HG03439 (cell line): ENCODE measurements around the gene SH3RF2.
"Not testable (repeated sequence)": the region's sequence is repeated elsewhere in the genome, so short reads cannot be mapped to it uniquely, and the experiment has no call there.

Experiments
- ATAC-seq: cut with Tn5 transposase; IDR thresholded peaks from one replicate; pipeline ENCODE4 v1.9.1; 2021; ENCODE audit warnings: mild to moderate bottlenecking, moderate library complexity; ENCODE audit not compliant: unreplicated experiment

Gene SH3RF2

DNA sequence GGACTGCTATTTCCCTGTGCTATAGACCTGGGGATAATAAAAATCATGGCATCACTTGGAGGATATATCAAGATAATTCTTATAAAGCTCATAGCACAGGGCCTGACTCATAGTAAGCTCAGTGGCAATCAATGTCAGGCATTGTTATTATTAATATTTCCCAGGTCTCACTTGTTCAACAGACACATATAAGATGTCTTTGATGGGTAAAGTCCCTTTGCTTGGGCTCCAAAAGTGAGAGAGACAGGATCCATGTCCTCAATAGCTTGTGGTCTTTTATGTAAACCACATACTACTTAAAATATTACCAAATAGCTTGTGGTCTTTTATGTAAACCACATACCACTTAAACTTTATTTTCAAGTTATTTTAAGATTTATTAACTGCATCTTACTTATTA, 11.2 kb downstream of the SH3RF2 start:
- ATAC-seq = no peak

DNA sequence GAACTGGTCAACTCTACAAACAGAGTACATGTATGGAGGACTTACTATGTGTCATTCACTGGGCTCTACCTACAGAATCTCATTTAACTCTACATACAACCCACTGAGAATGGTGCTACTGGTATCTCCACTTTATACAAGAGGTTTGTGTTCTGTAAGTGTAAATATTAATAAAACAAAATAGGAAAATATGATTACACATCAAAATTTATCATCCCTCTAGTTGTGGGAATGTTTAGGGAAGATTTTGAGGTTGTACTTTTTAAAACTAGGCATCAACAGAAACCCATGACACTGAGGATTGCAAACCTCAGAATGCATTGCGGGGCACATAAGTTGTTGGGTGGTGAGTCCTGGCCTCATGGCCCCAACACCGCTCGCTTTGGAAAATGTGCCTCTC, 11.7 kb downstream of the SH3RF2 start:
- ATAC-seq = no peak

DNA sequence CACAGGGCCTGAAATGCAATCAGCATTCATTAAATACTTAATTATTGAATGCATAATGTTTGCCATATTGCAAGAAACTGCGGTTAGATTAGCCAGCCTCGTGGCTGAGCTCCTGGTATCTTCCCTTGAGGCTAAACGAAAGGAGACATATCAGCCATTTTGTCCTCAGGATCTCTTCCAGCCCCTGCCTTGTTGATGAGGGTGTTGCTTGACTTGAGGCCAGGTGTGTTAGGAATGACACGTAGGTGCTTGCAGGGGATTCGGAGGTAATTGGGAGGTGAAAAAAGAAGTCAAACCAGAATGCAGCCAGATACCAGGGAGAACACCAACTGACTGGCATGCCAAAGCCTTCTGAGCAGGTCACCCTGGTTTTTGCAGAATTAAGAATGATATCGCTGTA, 12.5 kb downstream of the SH3RF2 start:
- ATAC-seq = no peak

DNA sequence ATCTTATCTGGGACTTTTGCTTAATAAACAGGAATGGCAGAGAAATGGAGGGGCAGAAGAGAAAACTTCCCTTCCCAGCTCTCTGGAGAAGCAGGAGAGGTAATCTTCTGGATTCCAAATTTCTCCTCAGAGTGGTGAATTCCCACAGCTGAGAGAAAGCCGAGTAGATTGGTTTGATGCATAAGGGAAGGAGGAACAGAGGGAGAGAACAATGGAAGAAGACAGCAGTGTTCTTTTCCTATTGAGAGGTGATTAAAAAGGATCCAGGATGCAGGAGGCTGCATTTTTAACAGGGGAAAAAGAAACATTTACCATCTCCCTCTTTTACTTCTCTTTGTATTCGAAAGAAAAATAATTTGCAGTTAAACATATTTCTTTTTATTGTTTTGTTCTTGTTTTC, 13.1 kb downstream of the SH3RF2 start:
- no peak for ATAC-seq

DNA sequence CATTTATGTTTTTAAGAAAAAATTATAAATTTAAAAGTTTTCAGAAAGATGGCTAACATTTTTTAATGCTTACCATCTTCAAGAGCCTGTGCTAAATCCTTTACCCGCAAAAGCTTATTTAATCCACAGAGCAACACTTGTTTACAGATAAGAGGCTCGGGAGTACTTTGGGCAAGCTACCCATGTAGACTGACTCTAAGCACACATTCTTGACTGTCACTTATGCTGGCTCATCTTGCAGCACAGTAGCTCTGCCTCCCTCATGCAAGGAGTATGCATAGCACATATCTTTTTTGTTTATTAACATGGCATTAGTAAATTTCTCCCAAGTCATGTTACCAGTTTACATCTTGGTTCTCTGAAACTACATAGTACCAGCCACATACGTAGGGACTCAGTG, 14.7 kb downstream of the SH3RF2 start:
- no peak for ATAC-seq

DNA sequence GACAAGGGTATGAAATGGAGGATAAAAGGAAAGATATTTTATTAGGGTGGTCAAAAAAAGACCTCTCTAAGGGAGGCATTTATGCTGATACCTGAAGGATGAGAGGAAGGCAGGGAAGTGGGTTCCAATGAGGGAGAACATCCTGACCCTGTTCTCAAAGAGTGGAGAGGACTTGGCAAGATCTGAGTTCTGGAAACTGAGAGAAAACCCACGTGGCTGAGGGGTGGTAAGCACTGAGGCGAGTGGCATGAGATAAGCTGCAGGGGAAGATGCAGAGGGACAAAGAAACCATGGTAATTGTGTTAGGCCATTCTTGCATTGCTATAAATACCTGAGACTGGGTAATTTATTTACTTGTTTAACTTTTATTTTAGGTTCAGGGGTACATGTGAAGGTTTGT, 16.8 kb downstream of the SH3RF2 start:
- no peak for ATAC-seq

DNA sequence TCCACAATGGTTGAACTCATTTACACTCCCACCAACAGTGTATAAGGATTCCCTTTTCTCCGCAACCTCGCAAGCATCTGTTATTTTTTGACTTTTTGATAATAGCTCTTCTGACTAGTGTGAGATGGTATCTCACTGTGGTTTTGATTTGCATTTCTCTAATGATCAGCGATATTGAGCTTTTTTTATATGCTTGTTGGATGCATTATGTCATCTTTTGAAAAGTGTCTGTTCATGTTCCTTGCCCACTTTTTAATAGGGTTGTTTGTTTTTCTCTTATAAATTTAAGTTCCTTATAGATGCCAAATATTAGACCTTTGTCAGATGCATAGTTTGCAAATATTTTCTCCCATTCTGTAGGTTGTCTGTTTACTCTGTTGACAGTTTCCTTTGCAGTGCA, 17.8 kb downstream of the SH3RF2 start:
- ATAC-seq = not testable (repeated sequence)

DNA sequence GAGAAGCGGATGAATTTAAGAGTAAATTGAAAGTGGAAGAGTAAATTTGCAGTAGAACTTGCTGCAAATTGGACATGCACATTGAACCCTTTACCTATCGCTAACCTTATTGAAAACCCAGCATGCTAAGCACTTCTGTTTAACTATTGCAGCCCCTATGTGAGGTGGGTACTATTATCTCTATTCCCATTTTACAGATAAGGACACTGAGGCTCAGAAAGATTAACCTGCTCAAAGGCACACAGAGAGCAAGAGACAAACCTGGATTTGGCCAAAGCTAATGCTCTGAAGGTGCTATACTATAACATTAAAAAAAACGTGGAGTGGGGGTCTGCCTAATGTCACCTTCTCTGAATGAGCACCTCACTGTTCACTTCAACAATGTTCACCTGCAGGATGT, 21.0 kb downstream of the SH3RF2 start:
- no peak for ATAC-seq

DNA sequence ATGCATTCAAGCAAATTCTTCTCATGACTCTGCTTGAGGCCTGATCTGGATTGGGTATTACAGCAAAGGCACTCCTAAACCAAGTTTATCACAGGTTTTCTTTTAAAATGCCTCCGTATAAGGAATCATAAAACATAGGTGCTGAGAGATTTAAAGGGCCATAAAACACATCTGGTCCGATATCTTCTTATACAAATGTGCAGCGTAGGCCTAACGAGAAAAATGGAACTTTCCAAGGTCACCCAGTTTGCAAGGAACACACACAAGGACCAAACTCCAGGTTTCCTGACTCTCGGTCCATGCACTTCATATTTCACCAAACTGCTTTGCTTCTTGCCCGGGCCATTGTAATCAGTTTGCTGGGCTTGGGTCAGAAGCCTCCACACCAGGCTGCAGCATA, 22.1 kb downstream of the SH3RF2 start:
- no peak for ATAC-seq

DNA sequence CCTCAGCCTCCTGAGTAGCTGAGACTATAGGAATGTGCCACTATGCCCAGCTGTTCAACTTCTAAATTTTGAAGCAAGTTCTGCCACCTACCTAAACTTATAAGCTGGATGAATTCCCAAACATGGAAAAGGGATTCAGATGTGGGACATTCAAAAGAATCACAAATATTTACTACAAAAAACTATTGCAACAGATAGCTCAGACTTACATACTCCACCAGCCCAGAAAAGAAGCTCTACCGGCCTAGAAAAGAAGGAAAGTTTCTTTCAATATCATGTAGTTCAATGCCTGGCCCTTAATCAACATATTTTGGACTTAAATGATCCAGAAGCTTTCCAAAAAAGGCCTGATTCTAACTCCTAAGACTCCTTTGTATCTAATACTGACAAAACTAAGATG, 23.8 kb downstream of the SH3RF2 start:
- ATAC-seq = no peak

DNA sequence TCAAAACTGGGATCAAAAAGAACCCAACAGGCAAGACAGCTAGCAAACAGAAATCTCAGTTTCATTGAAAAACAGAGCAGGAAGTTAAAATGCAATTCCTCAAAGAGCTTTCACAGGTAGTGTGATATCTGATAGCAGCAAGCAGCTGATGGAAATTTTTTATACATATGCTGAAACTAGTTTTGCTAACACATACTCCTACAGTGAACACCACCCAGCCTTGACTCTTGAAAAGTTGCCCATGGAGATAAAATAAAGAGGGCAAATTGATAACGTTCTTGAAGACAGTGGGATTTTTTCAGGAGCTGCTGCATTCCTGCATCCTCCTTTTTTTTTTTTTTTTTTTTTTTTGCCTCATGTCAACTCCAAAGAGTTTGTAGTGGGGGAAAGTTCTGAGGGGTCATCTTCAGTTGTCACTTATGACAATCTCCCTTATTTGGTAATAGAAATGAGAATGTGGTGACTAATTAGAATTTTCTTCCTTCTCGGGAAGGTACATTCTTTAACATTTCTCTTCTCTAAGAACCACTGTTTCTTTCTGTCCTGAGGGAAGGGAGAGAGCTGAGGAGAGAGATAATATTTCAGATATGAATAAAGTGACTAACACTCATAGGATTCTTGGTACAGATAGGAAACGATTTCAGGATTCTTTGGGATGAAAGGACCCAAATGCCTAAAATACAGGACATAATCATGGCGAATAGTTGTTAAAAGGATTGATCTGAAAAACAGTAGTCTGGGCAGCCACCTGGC, 24.6 kb downstream of the SH3RF2 start:
- no peak for ATAC-seq

DNA sequence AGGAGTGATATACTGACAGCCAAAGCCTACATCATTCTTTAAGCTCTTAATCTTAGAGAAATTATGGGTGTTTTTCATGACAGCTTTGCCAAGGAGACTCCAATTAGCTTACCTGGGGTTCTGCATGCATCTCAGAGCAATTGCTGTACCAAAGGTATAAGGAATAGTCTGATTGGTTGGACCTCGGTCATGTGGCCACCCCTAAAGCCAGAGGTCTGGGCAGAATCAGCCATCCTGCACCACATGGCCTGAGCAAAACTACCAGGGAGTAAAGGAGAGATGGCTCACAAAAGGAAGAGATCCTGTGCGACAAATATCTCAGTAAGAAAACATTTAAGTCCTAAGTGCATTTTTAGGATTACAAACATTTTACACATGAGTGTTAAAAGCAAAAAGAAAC, 25.6 kb downstream of the SH3RF2 start:
- no peak for ATAC-seq

DNA sequence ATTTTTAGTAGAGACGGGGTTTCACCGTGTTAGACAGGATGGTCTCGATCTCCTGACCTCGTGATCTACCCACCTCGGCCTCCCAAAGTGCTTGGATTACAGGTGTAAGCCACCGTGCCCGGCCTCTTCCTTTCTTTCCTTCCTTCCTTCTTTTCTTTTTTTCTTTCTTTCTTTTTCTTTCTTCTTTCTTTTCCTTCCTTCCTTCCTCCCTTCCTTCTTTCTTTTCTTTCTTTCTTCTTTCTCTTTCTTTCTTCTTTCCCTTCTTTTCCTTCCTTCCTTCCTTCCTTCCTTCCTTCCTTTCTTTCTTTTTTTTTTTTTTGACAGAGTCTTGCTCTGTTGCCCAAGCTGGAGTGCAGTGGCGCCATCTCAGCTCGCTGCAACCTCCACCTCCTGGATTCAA, 27.6 kb downstream of the SH3RF2 start:
- not testable (repeated sequence) for ATAC-seq

DNA sequence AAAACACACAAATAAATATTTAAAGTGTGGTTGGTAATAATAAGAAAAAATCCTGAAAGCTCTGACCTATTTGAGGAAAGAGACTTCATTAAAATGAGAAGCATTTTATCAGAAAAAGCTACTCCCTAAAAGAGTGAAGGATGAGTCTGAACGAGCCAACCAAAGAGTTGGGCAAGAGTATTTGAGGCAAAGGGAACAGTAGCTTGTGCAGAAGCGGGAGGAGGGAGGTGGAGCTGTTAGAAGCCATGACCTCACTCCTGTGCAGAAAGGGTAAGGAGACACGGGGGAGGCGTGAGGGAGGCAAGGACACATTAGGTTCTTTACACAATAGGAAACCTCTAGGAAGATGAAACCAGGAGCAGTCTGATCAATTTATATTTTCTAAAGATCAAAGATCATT, 29.4 kb downstream of the SH3RF2 start:
- no peak for ATAC-seq

DNA sequence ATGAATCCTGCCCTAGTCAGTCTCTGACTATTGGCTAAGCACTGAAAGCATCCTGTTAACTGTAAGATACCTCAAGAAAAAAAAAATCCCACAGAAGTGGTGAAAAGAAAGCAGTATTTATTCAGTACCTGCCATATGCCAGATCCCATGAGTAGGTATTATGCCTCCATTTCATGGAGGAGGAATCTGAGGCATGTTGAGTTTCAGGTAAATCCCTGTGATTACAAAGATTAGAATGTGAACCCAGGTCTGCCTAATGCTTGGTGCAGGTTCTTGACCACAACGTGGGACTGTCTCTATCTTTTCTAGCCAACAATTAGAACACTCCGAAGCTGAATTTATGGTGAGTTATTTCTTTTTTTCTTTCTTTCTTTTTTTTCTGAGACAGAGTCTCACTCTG, 30.9 kb downstream of the SH3RF2 start:
- no peak for ATAC-seq

DNA sequence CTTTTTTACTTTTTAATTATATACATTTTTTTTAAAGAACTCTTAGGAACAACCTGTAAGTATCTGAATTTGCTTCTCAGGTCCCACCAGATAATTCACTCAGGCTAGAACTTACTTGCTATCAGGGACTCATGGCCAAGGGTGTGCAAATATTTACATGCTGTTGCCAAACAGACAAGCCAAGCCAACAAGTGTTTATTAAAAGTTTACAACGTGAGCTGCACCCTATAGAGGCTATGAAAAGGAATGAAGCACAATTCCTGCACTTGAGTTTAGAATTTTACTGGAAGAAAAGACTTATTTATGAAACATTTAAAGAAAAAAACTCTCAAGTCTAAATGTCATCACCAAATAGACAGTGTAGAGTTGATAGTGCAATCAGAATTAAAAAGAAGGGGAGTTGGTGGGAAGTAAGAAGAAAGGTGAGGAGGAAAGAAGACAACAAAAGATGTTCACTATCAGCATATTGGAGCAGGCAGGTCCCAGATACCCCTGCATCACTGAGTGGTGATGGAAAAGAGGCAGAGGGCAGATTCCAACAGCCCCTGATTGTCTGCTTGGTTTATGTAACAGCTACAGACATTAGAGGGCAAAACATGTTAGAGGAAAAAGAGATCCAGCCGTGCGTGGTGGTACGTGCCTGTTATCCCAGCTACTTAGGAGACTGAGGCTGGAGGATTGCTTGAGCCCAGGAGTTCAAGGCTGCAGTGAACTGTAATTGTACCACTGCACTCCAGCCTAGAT, 32.8 kb downstream of the SH3RF2 start:
- ATAC-seq = no peak

DNA sequence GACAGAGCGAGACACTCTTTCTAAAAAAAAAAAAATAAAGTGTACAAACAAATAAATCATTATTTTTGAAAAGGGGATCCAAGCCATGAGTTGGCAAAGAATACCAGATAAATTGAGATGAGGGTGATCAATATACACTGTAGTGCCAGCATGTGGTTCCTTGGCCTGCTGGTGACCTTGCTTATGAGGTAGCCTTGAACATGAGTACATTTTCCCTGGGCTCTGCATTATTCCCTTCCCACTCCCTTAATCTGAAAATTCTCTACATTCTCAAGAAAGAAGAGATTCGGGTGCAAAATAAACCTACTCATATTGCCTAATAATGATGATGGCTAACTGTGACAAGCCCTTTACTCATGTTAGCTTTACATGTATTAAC, 33.3 kb downstream of the SH3RF2 start:
- no peak for ATAC-seq

DNA sequence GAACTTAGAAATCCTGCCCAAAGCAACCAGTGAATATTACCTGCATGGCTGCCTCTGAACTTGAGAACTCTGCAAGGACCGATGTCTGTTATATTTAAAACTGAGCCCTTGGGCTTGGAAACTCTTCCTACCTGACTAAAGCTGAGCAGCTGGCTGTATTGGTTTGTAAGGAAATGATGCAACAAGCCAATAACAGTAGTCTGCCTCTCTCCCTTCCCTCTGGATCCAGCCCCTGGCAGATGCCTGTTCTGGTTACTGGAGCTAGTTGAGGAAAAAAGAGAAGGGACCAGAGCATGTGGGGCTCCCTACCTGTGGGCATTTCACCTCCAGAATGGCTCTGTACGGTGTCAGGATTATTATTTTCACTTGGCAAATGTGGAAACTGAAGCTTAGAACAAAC, 34.7 kb downstream of the SH3RF2 start:
- no peak for ATAC-seq

DNA sequence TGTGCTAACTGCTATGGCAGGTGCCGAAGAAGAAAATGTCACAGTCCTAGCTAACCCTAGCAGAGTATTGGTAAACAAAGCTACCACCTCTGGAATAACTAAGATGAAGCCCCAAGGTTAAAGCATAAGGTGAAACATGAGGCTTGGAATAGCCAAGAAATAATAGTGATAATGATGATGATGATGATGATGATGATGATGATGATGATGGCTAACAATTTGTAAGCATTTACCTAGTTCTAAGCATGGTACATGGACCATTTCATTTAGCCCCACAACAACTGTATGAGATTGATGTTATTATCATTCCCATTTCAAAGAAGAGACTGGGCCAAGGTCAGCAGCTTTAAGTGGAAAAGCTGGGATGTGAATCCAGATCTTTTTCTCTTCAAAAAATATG, 35.3 kb downstream of the SH3RF2 start:
- no peak for ATAC-seq

DNA sequence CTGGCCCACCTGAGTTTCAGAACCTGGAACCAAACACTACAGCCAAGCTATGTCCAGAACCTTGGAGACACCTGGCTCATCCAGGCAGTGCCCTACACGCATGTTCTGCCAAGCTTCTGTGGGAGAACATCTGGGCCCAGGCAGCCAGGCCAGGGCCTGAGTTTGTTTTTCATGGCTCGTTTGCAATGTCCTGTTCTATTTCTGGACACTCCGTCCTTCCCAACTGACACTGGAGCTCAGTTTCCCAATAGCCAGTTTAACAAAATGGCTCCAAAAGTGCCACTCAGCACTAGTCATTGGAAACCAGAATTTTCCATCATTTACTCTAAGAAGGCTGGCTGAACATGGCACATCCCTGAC, 38.6 kb downstream of the SH3RF2 start:
- no peak for ATAC-seq

DNA sequence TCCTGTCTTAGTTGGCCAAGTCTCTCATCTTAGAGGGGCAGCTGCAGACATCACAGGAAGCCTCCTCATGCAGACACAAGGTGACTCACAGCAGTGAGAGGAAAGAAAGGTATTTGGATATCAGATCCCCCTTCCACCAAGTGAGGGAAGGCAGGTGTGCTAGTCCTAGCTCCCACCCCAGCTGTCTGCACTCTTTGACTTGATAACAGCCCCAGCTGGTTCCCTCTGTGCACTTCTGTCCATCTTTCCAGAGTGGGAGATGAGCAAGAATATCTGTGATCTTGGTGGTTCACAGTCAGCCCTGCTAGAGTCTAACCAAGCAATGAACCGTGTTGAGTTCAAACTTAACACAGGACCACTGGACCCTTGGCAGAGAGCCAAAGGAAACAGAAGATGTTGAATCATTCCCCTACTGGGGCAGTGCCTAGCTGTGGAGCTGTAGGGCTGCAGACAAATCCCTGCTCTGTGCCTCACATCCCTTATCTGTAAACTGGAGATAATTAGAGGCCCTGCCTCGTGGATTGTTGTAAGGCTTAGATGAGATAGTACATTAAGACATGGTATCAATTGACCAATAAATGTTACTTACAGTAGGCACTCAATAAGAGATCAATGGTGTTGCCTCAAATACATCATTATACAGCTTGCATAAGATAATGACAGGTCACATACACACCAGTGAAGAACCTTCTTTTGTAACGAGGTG, 39.1 kb downstream of the SH3RF2 start:
- no peak for ATAC-seq
